Skin epidermis (tissue), 12 donors: ENCODE data around the gene GNMT.
"Not testable (repeated sequence)": the region's sequence is repeated elsewhere in the genome, so short reads cannot be mapped to it uniquely, and the experiment has no call there.

ENCODE experiments used
- H3K27ac ChIP-seq, 21 experiments: fragments of 200-600 bp; sonication (generic) in 11 of 21; one replicate each; pipeline ENCODE4 v1.5.0; 2020; ENCODE audit warnings: mild to moderate bottlenecking in 3 of 21, inconsistent platforms in 2 of 21, moderate library complexity in 2 of 21
- H3K4me3 ChIP-seq, 7 experiments: fragments of 200-600 bp; sonication (generic) in 2 of 7; one replicate each; pipeline ENCODE4 v1.5.0; 2020; ENCODE audit warnings: inconsistent platforms in 2 of 7, mild to moderate bottlenecking in 2 of 7, moderate library complexity in 1 of 7

GNMT gene

GRCh38 chr6:42970871-42971612 lies 10.5 kb downstream of the GNMT start:
- no peak overlapping the region for H3K4me3 ChIP-seq
- no peak overlapping the region for H3K27ac ChIP-seq

GRCh38 chr6:42971746-42972327 lies 11.3 kb downstream of the GNMT start:
- Histone ChIP-seq H3K27ac (no peak overlapping the region), H3K4me3 (no peak overlapping the region)

- Histone ChIP-seq H3K4me3 (no peak overlapping the region), H3K27ac (no peak overlapping the region)
Measured at GRCh38 chr6:42973926-42974325, 13.4 kb downstream of the GNMT start.

- H3K27ac ChIP-seq, result peak overlapping the region in 1 of 21 experiments; percentile 11
Measured at GRCh38 chr6:42974919-42975505, 14.5 kb downstream of the GNMT start.

GRCh38 chr6:42978487-42978838 lies 17.9 kb downstream of the GNMT start:
- Histone ChIP-seq H3K4me3 (peak overlapping the region; percentile 91 to 99 (median 96)), H3K27ac (peak overlapping the region; percentile 68 to 99 (median 93))

More at GRCh38 chr6:42974919-42975505, 14.5 kb downstream of the GNMT start:
- no peak overlapping the region for H3K4me3 ChIP-seq

- H3K4me3 ChIP-seq, result peak within 1 kb of the TSS; percentile 91 to 99 (median 96)
- peak within 1 kb of the TSS; percentile 68 to 99 (median 93) for H3K27ac ChIP-seq
Measured at GRCh38 chr6:42978839-42979522, 18.4 kb downstream of the GNMT start, which contains the start of gene PEX6. PEX6 (minus strand) TSS chr6:42979181; CDS start chr6:42979150, 31 bp downstream.

- H3K27ac ChIP-seq, result peak overlapping the region in 20 of 21 experiments; percentile 89 to 99 (median 93)
Measured at GRCh38 chr6:42979523-42980177, 19.1 kb downstream of the GNMT start.

DNA sequence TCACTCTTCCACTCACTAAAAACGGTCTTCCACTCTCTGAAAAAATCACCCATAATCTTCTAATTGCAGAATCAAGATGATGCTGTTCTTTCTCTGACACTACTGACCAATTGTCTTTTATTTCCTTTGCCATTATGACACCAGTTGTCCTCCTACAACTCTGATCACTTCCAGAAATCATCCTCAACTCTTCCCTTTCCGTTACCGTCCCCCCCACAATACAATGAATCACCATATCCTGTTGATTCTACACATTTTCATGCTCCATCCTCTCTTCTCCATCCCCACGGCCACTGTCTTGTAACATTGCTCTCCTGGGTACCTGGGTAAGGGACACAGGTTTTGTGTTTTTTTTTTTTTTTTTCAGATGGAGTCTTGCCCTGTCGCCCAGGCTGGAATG lies 21.3 kb downstream of the GNMT start:
- Histone ChIP-seq H3K4me3 (no peak overlapping the region), H3K27ac (no peak overlapping the region)

More at GRCh38 chr6:42979523-42980177, 19.1 kb downstream of the GNMT start:
- H3K4me3 ChIP-seq, result peak overlapping the region; percentile 91 to 99 (median 96)

DNA sequence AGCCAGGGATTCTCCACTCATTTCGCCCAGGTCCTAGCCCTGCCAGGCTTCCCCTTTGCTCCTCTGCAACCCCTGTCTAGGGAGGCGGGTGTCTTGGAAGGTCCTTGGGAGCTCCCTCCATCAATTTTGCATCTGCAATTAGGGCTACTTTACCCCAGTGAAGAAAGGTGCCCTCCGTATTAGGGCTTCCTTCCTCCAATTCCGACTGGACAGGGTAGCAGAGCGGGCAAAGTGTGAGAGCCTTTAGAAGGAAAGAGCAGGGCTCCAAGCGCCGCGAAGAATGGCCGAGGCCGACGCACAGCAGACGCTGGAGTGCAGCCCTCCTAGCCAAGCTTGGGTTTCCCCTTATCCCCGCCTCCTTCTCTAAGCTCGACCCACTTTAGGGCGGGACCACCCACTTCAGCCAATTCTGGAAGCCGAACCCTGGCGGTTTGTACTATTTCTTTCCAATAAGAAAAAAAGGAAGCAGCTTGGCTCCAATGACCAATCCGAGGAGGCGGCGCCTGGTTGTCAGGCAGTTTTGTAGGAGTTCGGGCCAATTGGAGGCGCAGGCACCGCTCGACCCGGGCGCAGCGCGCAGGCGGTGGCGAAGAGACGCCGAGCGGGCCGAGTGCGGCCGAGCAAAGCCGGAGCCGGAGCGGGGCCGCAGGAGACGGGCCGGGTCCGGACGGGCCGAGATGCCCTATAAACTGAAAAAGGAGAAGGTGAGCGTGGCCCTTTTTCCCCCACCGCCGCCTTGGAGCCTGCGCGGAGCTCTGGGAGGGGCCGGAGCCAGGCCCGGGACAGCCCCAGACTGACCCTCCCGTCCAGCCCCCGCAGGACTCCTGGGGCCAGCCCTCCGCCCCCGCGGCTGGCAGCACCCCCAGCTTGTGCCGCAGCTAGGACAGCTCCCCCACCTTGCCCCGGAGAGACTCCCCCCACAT lies 23.7 kb downstream of the GNMT start, which contains the start of gene PPP2R5D:
Gene PPP2R5D, plus strand, starts transcription at position 570 of the 923 bp plus-strand sequence. Its CDS starts 108 bp downstream, at position 678.
- H3K27ac ChIP-seq, result peak within 1 kb of the TSS; percentile 71 to 97 (median 89)
- peak within 1 kb of the TSS; percentile 59 to 92 (median 75) for H3K4me3 ChIP-seq

- H3K4me3 ChIP-seq, result peak overlapping the region; percentile 59 to 92 (median 75)
- peak overlapping the region in 20 of 21 experiments; percentile 71 to 97 (median 89) for H3K27ac ChIP-seq
Measured at GRCh38 chr6:42984924-42985475, 24.4 kb downstream of the GNMT start.

- peak overlapping the region in 1 of 21 experiments; percentile 31 for H3K27ac ChIP-seq
Measured at GRCh38 chr6:42987533-42988451, 27.2 kb downstream of the GNMT start.

DNA sequence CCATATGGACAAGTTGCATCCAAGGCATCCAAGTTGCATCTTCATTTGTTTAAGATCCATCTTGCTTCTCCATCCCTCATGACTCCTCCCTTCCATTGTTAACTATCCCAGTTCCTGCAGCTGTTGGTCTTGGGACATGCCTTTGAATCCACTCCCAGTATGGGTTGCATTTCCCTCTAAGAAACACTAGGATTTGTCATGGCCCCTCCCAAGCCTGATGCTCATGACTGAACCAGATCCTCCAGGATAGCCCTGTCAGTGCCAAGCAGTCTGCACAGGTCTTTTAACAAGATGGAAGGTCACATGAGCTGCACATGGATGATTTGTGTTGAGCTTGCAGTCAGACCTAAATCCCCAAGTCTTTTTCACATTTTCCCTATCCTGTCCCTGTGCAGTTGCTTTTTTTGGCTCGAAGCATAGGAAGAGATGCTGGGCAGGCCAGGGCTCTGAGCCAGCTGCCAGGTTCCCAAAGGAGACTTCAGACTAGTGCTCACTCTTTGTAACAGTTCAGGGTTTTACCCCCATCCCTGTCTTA lies 28.0 kb downstream of the GNMT start:
- H3K27ac ChIP-seq, result no peak overlapping the region
- H3K4me3 ChIP-seq, result no peak overlapping the region

More at GRCh38 chr6:42987533-42988451, 27.2 kb downstream of the GNMT start:
- no peak overlapping the region for H3K4me3 ChIP-seq

- H3K27ac ChIP-seq, result no peak overlapping the region
- no peak overlapping the region for H3K4me3 ChIP-seq
Measured at GRCh38 chr6:42989923-42990322, 29.4 kb downstream of the GNMT start.

DNA sequence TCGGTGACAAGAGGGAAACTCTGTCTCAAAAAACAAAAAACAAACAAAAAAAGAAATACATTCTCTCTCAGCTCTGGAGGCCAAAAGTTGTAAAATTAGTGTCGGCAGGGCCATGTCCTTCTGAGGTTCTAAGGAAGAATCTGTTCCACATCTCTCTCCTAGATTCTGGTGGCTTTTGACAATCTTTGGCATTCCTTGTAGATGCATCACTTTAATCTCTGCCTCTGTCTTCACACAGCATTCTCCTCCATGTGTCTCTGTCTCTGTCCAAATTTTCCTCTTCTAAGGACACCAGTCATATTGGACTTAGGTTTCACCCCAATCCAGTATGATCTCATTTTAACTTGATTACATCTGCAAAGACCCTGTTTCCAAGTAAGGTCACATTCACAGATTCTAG lies 32.9 kb downstream of the GNMT start:
- no peak overlapping the region for H3K27ac ChIP-seq
- no peak overlapping the region for H3K4me3 ChIP-seq

DNA sequence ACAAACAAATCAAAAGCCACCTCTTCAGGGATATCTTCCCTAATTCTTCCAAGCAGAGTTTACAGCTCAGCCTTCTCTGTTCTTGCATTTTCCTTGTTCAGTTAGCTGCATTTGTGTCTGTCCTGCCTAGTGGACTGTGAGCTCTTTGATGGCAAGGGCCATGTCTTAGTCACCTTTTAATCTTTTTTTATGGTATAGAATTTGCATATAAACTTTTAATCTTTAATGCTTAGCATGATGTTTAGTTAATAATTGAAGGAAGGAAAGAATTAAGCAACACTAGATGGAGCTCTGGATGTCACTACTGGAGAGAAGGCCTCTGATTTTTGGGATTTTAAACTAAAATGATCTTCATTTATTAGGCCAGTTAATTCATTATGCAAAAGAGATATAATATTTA lies 36.0 kb downstream of the GNMT start:
- Histone ChIP-seq H3K27ac (no peak overlapping the region), H3K4me3 (no peak overlapping the region)

GRCh38 chr6:42998205-42998604 lies 37.7 kb downstream of the GNMT start:
- not testable (repeated sequence) for H3K27ac ChIP-seq, H3K4me3 ChIP-seq

GRCh38 chr6:43001843-43002242 lies 41.3 kb downstream of the GNMT start:
- H3K27ac ChIP-seq, result no peak overlapping the region
- no peak overlapping the region for H3K4me3 ChIP-seq
